GM12892 (cell line): ENCODE measurements around the gene TRAF4. TPM values are rescaled to one million over a fixed set of nuclear protein-coding genes. Genes with fewer than 3 reads are reported as not detected.
A peak's percentile ranks its signal among the peaks of the same experiment; 100 is the strongest.

ENCODE experiments used
- DNase-seq: peaks from one replicate; pipeline ENCODE4 v3.0.0; 2011; ENCODE audit not compliant: insufficient read length
- FAIRE-seq: peaks from 2 replicates; lab custom pipeline; 2011; peaks lifted over from hg19 to GRCh38; lab: Jason Lieb, UNC
- POLR2A ChIP-seq: IDR thresholded peaks from 2 replicates; pipeline ENCODE4 v1.6.1; 2011; ENCODE audit warnings: low read depth, low read length, control low read depth
- POLR2AphosphoS5 ChIP-seq: IDR thresholded peaks from 2 replicates; pipeline ENCODE4 v1.6.1; 2011; ENCODE audit warnings: low read depth, low read length, control low read depth
- TAF1 ChIP-seq: IDR thresholded peaks from 2 replicates; pipeline ENCODE4 v1.6.1; 2011; ENCODE audit warnings: low read depth, mild to moderate bottlenecking, control low read depth, low read length, borderline replicate concordance
- polyA plus RNA-seq: library from polyadenylated mRNA; unstranded; fragments of >200 nt; gene quantifications from one replicate; pipeline ENCODE4 v1.2.1, GENCODE V29; 2012; ENCODE audit warnings: missing spikeins, inconsistent platforms; ENCODE audit not compliant: missing spikeins

TRAF4 gene, protein sequence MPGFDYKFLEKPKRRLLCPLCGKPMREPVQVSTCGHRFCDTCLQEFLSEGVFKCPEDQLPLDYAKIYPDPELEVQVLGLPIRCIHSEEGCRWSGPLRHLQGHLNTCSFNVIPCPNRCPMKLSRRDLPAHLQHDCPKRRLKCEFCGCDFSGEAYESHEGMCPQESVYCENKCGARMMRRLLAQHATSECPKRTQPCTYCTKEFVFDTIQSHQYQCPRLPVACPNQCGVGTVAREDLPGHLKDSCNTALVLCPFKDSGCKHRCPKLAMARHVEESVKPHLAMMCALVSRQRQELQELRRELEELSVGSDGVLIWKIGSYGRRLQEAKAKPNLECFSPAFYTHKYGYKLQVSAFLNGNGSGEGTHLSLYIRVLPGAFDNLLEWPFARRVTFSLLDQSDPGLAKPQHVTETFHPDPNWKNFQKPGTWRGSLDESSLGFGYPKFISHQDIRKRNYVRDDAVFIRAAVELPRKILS
- polyA plus RNA-seq: 82.9 TPM

- no peak for FAIRE-seq
- DNase-seq: peak; percentile 74
- TF ChIP-seq POLR2AphosphoS5: peak; percentile 93
- TF ChIP-seq TAF1: peak; percentile 85; the same call in 1 of the 2 replicates
- peak; percentile 96 for TF ChIP-seq POLR2A
Measured at GRCh38 chr17:28743243-28744103, at the start of gene TRAF4. Gene TRAF4 (plus strand): TSS chr17:28744011. CDS start chr17:28744113, 102 bp downstream.

- DNase-seq (no peak), FAIRE-seq (no peak)
- TF ChIP-seq TAF1: no peak
- no peak for TF ChIP-seq POLR2A
- TF ChIP-seq POLR2AphosphoS5: no peak
Measured at GRCh38 chr17:28698253-28698941, 45.4 kb upstream of the TRAF4 start.

DNA sequence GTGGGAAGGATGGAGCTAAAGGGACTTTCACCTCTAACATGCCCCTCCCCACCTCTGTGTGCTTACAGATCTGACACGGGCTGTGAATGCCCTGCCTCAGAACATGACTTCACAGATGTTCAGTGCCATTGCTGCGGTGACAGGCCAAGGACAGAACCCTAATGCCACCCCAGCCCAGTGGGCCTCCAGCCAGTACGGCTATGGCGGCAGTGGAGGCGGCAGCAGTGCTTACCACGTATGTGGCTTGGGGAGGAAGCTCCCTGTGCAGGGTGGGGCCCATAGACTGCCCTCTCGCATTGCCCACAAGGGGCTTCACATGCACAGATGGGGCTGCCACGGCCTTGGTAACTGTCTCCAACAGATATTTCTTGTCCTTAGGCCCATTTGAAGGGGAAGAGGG is 43.5 kb upstream of the TRAF4 start:
- DNase-seq: no peak
- TF ChIP-seq TAF1: no peak
- no peak for TF ChIP-seq POLR2AphosphoS5
- FAIRE-seq: no peak

GRCh38 chr17:28700830-28701492 is 42.9 kb upstream of the TRAF4 start:
- FAIRE-seq (no peak), DNase-seq (no peak)
- no peak for TF ChIP-seq POLR2A
- no peak for TF ChIP-seq TAF1
- TF ChIP-seq POLR2AphosphoS5: no peak

- TF ChIP-seq POLR2A (no peak), POLR2AphosphoS5 (no peak), TAF1 (no peak)
- no peak for FAIRE-seq
- no peak for DNase-seq
Measured at GRCh38 chr17:28702026-28702751, 41.6 kb upstream of the TRAF4 start.

GRCh38 chr17:28702752-28703150 is 41.1 kb upstream of the TRAF4 start:
- FAIRE-seq (no peak), DNase-seq (no peak)
- no peak for TF ChIP-seq TAF1
- TF ChIP-seq POLR2AphosphoS5: no peak
- no peak for TF ChIP-seq POLR2A

DNA sequence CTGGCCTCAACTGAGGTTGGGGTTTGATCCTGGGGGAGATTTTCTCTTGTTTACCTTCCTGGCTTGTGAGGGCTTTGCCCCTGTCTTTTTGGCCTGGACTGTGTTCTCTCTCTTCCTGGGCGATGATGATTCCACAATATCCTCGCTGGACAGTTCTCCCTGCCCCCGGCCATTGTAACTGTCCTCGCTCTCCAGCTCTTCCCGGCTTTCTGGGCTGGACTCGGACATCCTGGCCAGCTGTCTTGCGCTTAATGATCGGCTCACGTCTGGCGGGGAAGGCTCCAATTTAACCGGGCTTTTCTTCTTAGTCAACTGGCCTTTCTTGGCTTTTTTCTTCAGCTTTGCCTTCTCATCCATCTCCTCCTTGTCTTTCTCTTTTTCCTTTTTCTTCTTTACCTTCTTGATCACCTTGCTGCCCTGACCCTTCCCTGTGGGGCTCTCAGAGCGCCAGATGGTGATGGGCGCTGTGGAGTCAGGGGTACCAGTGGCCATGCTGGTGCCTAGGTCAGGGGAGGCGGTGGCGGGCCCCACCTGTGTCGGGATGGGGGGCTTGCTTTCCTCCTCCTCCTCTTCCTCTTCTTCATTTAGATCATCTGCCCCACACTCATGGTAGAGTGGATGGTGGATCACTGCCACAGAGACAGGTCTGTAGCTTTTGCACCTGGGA is 40.1 kb upstream of the TRAF4 start:
- FAIRE-seq: no peak
- TF ChIP-seq POLR2A (no peak), TAF1 (no peak), POLR2AphosphoS5 (no peak)
- no peak for DNase-seq

DNA sequence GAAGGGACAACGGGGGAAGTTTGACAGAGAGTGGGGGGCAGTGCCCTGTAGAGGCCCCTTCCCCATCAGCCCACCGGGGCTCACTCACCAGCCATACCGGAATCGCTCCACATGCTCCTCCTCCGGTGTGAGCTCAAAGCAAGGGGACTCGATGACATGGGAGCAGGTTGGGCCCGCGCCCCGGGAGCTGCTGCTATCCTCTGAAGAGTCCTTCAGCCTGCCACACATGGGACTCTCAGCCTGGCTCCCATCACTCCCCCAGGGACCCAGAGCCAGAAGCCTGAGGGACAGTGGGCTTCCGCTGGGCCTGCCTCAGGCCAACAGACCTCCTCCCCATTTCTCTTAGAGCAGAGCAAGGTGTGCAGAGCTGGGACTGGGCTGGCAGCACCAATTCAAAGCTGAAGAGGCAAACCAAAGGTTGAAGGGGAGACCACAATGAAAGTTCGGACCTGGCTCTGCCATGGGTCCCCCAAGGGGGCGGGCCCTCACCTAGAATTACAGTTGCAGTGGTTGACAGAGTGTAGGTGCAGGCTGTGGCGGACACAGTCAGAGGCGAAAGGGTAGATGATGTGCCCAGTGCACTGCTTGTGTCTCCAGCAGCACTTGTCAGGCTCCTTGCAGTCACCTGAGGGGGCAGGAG is 39.5 kb upstream of the TRAF4 start:
- no peak for TF ChIP-seq TAF1
- no peak for TF ChIP-seq POLR2AphosphoS5
- FAIRE-seq (no peak), DNase-seq (no peak)

- no peak for DNase-seq
- no peak for TF ChIP-seq POLR2AphosphoS5
- FAIRE-seq: no peak
Measured at GRCh38 chr17:28705074-28705659, 38.6 kb upstream of the TRAF4 start.
